ENCODE measurements around the gene RGS14.
"Not testable (repeated sequence)": the region's sequence is repeated elsewhere in the genome, so short reads cannot be mapped to it uniquely, and the experiment has no call there.

Gene RGS14

DNA sequence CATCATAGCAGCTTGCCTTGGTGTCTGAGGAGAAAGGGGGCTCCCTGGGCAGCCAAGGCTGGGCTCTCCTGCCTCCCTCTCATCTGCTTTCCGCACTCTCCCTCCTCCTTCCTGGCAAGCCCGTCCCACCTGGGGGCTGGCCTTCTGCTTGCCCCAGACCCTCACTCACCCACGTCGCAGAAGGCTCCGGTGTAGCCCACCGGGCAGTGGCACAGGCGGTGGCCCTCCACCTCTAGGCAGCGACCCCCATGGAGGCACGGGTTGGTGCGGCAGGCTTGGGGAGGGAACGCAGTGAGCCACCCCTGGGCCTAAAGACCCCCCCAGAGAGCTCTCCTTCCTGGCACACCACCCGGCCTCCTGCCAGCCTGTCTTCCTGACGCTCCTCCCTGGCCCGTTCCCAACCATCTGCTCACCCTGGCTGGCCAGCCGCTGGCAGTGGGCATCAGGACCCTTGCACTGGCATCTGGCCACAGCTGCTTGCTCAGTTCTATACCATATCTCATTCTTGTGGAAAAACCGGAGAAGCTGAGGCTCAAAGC, 47.0 kb downstream of the RGS14 start:
- no peak for DNase-seq
- Mint-ChIP-seq H3K27me3 (no peaks in the 10 kb centered on the region), H3K9me3 (no peaks in the 10 kb centered on the region), H3K27ac (peak overlapping the region; percentile 41 to 66), H3K36me3 (ENCODE audit: insufficient read depth) (peaks cover 6% of the 10 kb centered on the region), H3K4me3 (peak overlapping the region; percentile 85 to 87), H3K4me1 (ENCODE audit: low read depth in 2 of 2) (peaks cover 40 to 43% of the 10 kb centered on the region in 2 donors)
- no peak for ATAC-seq (replicated peaks)

GRCh38 chr5:177405312-177405711, 47.6 kb downstream of the RGS14 start:
- Mint-ChIP-seq H3K4me1 (ENCODE audit: low read depth in 2 of 2) (peaks cover 41 to 45% of the 10 kb centered on the region in 2 donors), H3K27ac (peak overlapping the region; percentile 41 to 66), H3K4me3 (peak overlapping the region; percentile 85 to 87), H3K9me3 (no peaks in the 10 kb centered on the region), H3K27me3 (no peaks in the 10 kb centered on the region), H3K36me3 (ENCODE audit: insufficient read depth) (peaks cover 6% of the 10 kb centered on the region)
- DNase-seq, result no peak
- ATAC-seq (replicated peaks), result no peak

GRCh38 chr5:177405805-177406204, 48.1 kb downstream of the RGS14 start:
- Mint-ChIP-seq H3K36me3 (ENCODE audit: insufficient read depth) (peaks cover 6% of the 10 kb centered on the region), H3K4me3 (peak overlapping the region; percentile 85 to 87), H3K27ac (peak overlapping the region in 1 of 2 donors; percentile 41), H3K9me3 (no peaks in the 10 kb centered on the region), H3K27me3 (no peaks in the 10 kb centered on the region), H3K4me1 (ENCODE audit: low read depth in 2 of 2) (peaks cover 46 to 50% of the 10 kb centered on the region in 2 donors)
- ATAC-seq (replicated peaks) (no peak), DNase-seq (no peak)

- Mint-ChIP-seq H3K4me3 (peak within 1 kb of the TSS; percentile 67 to 77), H3K36me3 (ENCODE audit: insufficient read depth) (peaks cover 17% of the 10 kb centered on the region), H3K27me3 (no peaks in the 10 kb centered on the region), H3K4me1 (ENCODE audit: low read depth in 2 of 2) (peaks cover 47 to 54% of the 10 kb centered on the region in 2 donors), H3K9me3 (no peaks in the 10 kb centered on the region), H3K27ac (peak within 1 kb of the TSS; percentile 49 to 72)
- DNase-seq (no peak), ATAC-seq (replicated peaks) (no peak)
These were observed 51.5 kb downstream of the RGS14 start, which contains the start of gene F12 for GRCh38 chr5:177409043-177409801. TSS of gene F12 (minus strand) at chr5:177409564. CDS start at chr5:177409527, 37 bp downstream.

DNA sequence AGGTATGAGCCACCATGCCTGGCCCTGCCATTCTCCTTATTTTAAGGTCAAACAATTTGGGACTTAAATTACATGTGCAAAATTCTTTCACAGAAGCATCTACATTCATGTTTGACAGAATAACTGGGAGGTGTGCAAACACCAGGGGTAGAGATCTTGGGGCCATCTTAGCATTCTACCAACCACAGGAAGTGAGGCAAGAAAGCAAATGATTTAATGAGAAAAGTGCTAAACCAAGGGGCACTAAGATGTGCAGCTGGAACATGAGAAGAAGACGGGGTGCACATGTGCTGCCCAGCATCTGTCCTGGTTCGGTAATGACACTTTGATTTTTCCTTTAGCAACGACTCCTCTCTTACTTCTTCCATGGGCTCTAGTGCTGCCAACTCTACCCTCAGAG, 52.9 kb downstream of the RGS14 start:
- peak overlapping the region; percentile 67 to 77 for H3K4me3 Mint-ChIP-seq

DNA sequence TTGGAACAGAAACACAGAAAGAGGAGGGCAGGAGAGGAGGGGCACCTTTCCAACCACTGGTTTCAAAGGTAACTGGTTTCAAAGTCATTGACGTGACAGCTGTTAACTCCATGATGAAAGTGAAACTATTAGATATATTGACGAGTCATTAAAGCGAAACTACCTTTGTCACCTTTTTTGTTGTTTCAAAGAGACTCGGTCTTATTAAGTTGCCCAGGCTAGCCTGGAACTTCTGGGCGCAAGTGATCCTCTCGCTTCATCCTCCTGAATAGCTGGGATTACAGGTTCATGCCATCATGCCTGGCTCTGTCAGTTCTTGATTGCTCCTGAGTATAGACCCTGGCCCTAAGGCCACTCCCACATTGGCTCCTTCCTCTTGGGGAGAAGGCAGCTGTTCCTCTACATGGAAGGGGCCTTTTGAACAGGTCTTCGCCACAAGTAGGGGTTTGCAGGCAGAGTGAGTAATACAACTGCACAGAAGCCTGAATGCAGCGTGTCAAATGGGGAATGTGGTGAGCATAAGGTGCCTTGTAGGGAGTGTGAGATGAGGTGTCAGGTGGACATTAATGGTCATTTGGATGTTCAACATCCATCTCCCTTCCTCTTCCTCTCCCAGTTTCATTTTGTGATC, 55.0 kb downstream of the RGS14 start:
- Mint-ChIP-seq H3K27me3 (no peaks in the 10 kb centered on the region), H3K4me1 (ENCODE audit: low read depth in 2 of 2) (peaks cover 26 to 35% of the 10 kb centered on the region in 2 donors), H3K27ac (peak overlapping the region; percentile 93 to 94), H3K36me3 (ENCODE audit: insufficient read depth) (peaks cover 14% of the 10 kb centered on the region), H3K4me3 (peak overlapping the region; percentile 77 to 80), H3K9me3 (no peaks in the 10 kb centered on the region)
- peak; percentile 80 for ATAC-seq (replicated peaks)
- no peak for DNase-seq

More for the DNA sequence above, 52.9 kb downstream of the RGS14 start:
- peak; percentile 59 for ATAC-seq (replicated peaks)
- no peak for DNase-seq
- Mint-ChIP-seq H3K9me3 (no peaks in the 10 kb centered on the region), H3K27ac (peak overlapping the region; percentile 49 to 72), H3K4me1 (ENCODE audit: low read depth in 2 of 2) (peaks cover 37 to 46% of the 10 kb centered on the region in 2 donors), H3K36me3 (ENCODE audit: insufficient read depth) (peaks cover 14% of the 10 kb centered on the region), H3K27me3 (no peaks in the 10 kb centered on the region)

GRCh38 chr5:177414481-177414880, 56.8 kb downstream of the RGS14 start:
- no peaks in the 10 kb centered on the region for H3K9me3 Mint-ChIP-seq
- DNase-seq (no peak), ATAC-seq (replicated peaks) (no peak)
- H3K27me3 Mint-ChIP-seq, result no peaks in the 10 kb centered on the region
- peaks cover 26 to 31% of the 10 kb centered on the region in 2 donors for H3K4me1 Mint-ChIP-seq (ENCODE audit: low read depth in 2 of 2)
- H3K36me3 Mint-ChIP-seq (ENCODE audit: insufficient read depth), result peaks cover 14% of the 10 kb centered on the region
- H3K4me3 Mint-ChIP-seq, result no peak overlapping the region
- H3K27ac Mint-ChIP-seq, result peak overlapping the region; percentile 10 to 55

- ATAC-seq (replicated peaks); H3K4me3 Mint-ChIP-seq; H3K27ac Mint-ChIP-seq; H3K27me3 Mint-ChIP-seq; DNase-seq; H3K9me3 Mint-ChIP-seq: not testable (repeated sequence)
- Mint-ChIP-seq H3K4me1 (ENCODE audit: low read depth in 2 of 2) (peaks cover 12 to 15% of the 10 kb centered on the region in 2 donors), H3K36me3 (ENCODE audit: insufficient read depth) (peaks cover 11% of the 10 kb centered on the region)
These were observed 59.4 kb downstream of the RGS14 start for GRCh38 chr5:177417081-177417480.

DNA sequence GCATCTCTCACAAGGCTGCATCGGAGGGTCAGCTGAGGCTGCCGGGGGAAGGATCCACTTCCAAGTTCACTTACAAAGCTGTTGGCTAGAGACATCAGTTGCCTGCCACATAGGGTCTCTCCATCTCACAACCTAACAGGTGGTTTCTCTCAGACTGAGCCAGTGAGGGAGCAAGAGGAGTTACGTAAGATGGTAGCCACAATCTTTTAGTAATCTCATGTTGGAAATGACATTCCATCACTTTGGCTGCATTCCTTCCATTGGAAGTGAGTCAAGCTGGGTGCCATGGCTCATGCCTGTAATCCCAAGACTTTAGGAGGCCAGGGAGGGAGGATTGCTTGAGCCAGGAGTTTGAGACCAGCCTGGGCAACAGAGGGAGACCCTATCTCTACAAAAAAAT, 61.3 kb downstream of the RGS14 start:
- Mint-ChIP-seq H3K36me3 (ENCODE audit: insufficient read depth) (no peaks in the 10 kb centered on the region), H3K27ac (no peak overlapping the region), H3K4me1 (ENCODE audit: low read depth in 2 of 2) (peaks cover 3 to 5% of the 10 kb centered on the region in 2 donors), H3K27me3 (no peaks in the 10 kb centered on the region), H3K4me3 (no peak overlapping the region), H3K9me3 (no peaks in the 10 kb centered on the region)
- DNase-seq (no peak), ATAC-seq (replicated peaks) (no peak)

DNA sequence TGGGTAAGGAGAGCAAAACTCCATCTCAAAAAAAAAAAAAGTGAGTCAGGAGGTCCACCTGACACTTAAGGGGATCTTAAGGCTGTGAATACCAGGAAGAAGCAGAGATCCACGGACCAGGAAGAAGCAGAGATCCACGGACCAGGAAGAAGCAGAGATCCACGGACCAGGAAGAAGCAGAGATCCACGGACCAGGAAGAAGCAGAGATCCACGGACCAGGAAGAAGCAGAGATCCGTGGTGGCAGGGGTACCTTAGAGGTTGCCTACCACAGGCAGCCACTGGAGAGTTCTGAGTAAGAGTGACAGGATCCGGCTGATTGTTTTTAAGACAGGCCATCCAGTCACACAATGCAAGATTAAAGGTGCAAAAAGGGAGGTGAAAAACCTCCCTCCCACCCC, 62.7 kb downstream of the RGS14 start:
- H3K9me3 Mint-ChIP-seq; H3K36me3 Mint-ChIP-seq (ENCODE audit: insufficient read depth); H3K4me1 Mint-ChIP-seq (ENCODE audit: low read depth in 2 of 2); H3K27me3 Mint-ChIP-seq; ATAC-seq (replicated peaks); H3K4me3 Mint-ChIP-seq; H3K27ac Mint-ChIP-seq; DNase-seq: not testable (repeated sequence)

GRCh38 chr5:177421062-177421798, 63.5 kb downstream of the RGS14 start:
- no peak for DNase-seq
- Mint-ChIP-seq H3K27me3 (no peaks in the 10 kb centered on the region), H3K36me3 (ENCODE audit: insufficient read depth) (peaks cover 8% of the 10 kb centered on the region), H3K4me3 (no peak overlapping the region), H3K4me1 (ENCODE audit: low read depth in 2 of 2) (peaks cover 12 to 13% of the 10 kb centered on the region in 2 donors), H3K9me3 (no peaks in the 10 kb centered on the region), H3K27ac (no peak overlapping the region)
- ATAC-seq (replicated peaks), result no peak

All from effector memory CD8-positive, alpha-beta T cell (primary cell).